Gastrocnemius medialis (tissue), 4 donors: ENCODE data around the gene TAF3. TPM values are rescaled to one million over a fixed set of nuclear protein-coding genes. Genes with fewer than 3 reads are reported as not detected.

Experiments used
- ATAC-seq, 2 donors: fragments of 150-250 bp; one replicate each; pipeline ENCODE4 v1.9.1; 2016
- DNase-seq, 2 donors: peaks; one replicate each; pipeline ENCODE4 v3.0.0-alpha.2; 2019
- H3K27ac ChIP-seq, 4 donors: fragments of 200-600 bp; sonication (generic); 1 replicate in 1 of 4; 2 replicates in 3 of 4; pipeline ENCODE4 v1.5.1; 2016 to 2018; ENCODE audit warnings: mild to moderate bottlenecking in 2 of 4, moderate library complexity in 1 of 4
- H3K27me3 ChIP-seq, 3 donors: fragments of 200-600 bp; sonication (generic) in 2 of 3; 1 replicate in 1 of 3; 2 replicates in 2 of 3; pipeline versions ENCODE4 v1.5.1 to v1.6.0; 2016 to 2019; ENCODE audit warnings: mild to moderate bottlenecking in 1 of 3, moderate library complexity in 1 of 3
- H3K36me3 ChIP-seq, 2 donors: fragments of 200-600 bp; sonication (generic) in 1 of 2; one replicate each; pipeline ENCODE4 v1.5.1; 2017 to 2018
- H3K4me1 ChIP-seq, 2 donors: fragments of 200-600 bp; sonication (generic) in 1 of 2; one replicate each; pipeline ENCODE4 v1.5.1; 2016 to 2017; ENCODE audit warnings: mild to moderate bottlenecking in 2 of 2
- H3K4me3 ChIP-seq, 4 donors: fragments of 200-600 bp; sonication (generic) in 3 of 4; 1 replicate in 1 of 4; 2 replicates in 3 of 4; pipeline ENCODE4 v1.5.1; 2016 to 2019; ENCODE audit warnings: mild to moderate bottlenecking in 2 of 4
- H3K9me3 ChIP-seq, 3 donors: fragments of 200-600 bp; sonication (generic) in 2 of 3; 1 replicate in 1 of 3; 2 replicates in 2 of 3; pipeline ENCODE4 v1.5.1; 2016 to 2019
- POLR2A ChIP-seq, 2 donors: fragments of 450-650 bp; IDR thresholded peaks; one replicate each; pipeline ENCODE4 v1.6.1; 2017; ENCODE audit warnings: antibody characterized with exemption in 2 of 2, mild to moderate bottlenecking in 2 of 2, moderate library complexity in 2 of 2
- in situ Hi-C, 4 donors: fragments of 200-750 bp; cut with MboI; loops; one replicate each; pipeline versions ENCODE4 v1.15.0 to v1.8.0; 2017; ENCODE audit warnings: low sequenced_read_pairs in 4 of 4
- intact Hi-C: fragments of 100-400 bp; cut with DNase I; formaldehyde crosslinking; loops from one replicate; pipeline ENCODE4 v1.15.1; 2023; ENCODE audit warnings: low total_unique reads
- total RNA-seq, 4 donors: library from RNA; depleted of rRNA; stranded (reverse); fragments of >200 nt; gene quantifications; one replicate each; pipeline versions ENCODE4 v1.1.0 to v1.2.3, GENCODE V29; 2016
- TF ChIP-seq, protein P1 (sequence below), 5 experiments: fragments of 450-650 bp in 3 of 5; fragments of 200-600 bp in 2 of 5; sonication (generic) in 2 of 5; IDR thresholded peaks in 4 of 5; conservative IDR thresholded peaks in 1 of 5; 1 replicate in 4 of 5; 2 replicates in 1 of 5; pipeline ENCODE4 v1.5.1; 2016 to 2019; ENCODE audit warnings: antibody characterized with exemption in 5 of 5, mild to moderate bottlenecking in 3 of 5, moderate library complexity in 3 of 5

The TAF3 gene
- total RNA-seq, 4 donors from 2014 or later, result 5.0 to 14.8 (median 9.6) TPM

DNA sequence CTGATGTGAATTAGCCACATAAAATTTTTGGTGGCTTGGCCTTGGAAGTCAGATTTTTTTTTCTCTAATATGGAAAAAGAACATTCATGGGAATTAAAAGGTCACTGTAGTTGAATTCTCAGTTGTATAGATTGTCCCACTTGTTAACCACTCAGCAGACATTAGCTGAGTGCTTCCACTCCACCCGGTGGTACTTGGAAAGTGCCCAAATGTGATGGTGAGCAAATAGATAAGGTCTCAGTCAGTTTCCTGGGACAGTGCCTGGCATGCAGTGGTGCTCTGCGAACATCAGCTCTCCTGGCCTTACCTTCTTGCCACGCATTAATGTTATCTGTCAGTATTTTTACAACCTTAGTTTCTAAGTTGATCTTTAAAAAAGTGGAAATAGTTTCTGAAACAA is 28.9 kb upstream of the TAF3 start:
- no peaks in the 10 kb centered on the region for H3K36me3 ChIP-seq
- ATAC-seq, result no peak
- peaks cover 62 to 64% of the 10 kb centered on the region in 2 donors for H3K4me1 ChIP-seq
- DNase-seq, result peak in 1 of 2 donors; percentile 21
- H3K9me3 ChIP-seq, result no peaks in the 10 kb centered on the region
- peak overlapping the region; percentile 85 to 97 (median 94) for H3K27ac ChIP-seq
- intact Hi-C loops, result no loop called here
- H3K27me3 ChIP-seq, result no peaks in the 10 kb centered on the region
- H3K4me3 ChIP-seq, result peak overlapping the region; percentile 86 to 94 (median 92)
- in situ Hi-C loops, result no loop called here
- TF ChIP-seq, protein P1, sequence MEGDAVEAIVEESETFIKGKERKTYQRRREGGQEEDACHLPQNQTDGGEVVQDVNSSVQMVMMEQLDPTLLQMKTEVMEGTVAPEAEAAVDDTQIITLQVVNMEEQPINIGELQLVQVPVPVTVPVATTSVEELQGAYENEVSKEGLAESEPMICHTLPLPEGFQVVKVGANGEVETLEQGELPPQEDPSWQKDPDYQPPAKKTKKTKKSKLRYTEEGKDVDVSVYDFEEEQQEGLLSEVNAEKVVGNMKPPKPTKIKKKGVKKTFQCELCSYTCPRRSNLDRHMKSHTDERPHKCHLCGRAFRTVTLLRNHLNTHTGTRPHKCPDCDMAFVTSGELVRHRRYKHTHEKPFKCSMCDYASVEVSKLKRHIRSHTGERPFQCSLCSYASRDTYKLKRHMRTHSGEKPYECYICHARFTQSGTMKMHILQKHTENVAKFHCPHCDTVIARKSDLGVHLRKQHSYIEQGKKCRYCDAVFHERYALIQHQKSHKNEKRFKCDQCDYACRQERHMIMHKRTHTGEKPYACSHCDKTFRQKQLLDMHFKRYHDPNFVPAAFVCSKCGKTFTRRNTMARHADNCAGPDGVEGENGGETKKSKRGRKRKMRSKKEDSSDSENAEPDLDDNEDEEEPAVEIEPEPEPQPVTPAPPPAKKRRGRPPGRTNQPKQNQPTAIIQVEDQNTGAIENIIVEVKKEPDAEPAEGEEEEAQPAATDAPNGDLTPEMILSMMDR (IDR thresholded peaks at IDR 0.05 in 4 of 5, conservative IDR thresholded peaks at IDR 0.05 in 1 of 5), result no peak
- no peak for TF ChIP-seq POLR2A (IDR thresholded peaks at IDR 0.05)

DNA sequence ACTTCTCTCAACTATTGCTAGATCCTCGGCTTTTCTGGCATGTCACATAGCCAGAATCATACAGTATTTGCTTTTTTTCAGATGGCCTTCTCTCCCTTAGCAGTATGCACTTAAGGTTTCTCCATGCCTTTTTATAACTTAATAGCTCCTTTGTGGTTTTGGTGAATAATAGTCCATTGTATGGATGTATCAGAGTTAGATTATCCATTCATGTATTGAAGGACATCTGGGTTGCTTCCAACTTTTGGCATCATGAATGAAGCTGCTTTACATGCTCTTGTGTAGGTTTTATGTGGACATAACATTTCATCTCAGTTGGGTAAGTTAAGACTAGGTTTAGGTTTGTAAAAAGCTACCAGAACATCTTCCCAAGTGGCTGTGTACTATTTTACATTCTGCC is 25.8 kb upstream of the TAF3 start:
- no peak overlapping the region for H3K4me3 ChIP-seq
- DNase-seq, result no peak
- no peak for ATAC-seq
- peak overlapping the region in 1 of 4 donors; percentile 93 for H3K27ac ChIP-seq
- intact Hi-C loops, result no loop called here
- in situ Hi-C loops, result no loop called here
- peaks cover 0 to 7% of the 10 kb centered on the region in 2 donors for H3K36me3 ChIP-seq
- TF ChIP-seq POLR2A (IDR thresholded peaks at IDR 0.05), result no peak
- TF ChIP-seq, protein P1 (IDR thresholded peaks at IDR 0.05 in 4 of 5, conservative IDR thresholded peaks at IDR 0.05 in 1 of 5), result no peak
- H3K4me1 ChIP-seq, result peaks cover 78 to 82% of the 10 kb centered on the region in 2 donors
- H3K9me3 ChIP-seq, result no peaks in the 10 kb centered on the region
- no peaks in the 10 kb centered on the region for H3K27me3 ChIP-seq

DNA sequence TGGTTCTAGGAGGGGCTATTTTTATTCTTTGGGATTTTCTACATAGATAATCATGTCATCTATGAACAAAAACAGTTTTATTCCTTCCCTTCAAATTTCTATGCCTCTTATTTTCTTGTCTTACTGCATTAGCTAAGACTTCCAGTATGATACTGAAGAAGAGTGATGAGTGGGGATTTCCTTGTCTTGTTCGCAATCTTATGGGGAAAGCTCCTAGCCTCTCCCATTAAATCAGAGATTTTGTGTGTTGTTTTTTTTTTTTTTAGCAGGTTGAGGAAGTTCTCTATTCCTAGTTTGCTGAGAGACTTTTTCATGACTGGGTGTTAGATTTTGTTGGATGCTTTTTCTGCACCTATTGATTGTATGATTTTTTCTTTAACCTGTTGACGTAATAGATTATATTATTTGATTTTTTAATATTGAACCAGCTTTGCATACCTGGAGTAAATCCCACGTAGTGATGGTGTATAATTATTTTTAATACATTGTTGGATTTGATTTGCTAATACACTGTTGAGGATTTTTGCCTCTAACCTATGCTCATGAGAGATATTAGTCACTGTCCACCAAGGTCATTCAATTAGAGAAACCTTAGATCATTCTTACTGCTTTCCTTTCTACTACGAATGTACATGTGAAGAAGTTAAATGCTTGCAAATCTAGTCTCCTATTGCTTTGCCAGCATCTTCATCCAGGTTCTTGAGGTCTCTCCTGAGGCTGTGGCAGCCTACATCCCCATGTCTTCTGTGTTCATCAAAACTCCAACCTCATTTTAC is 23.9 kb upstream of the TAF3 start:
- ATAC-seq, result no peak
- Histone ChIP-seq H3K9me3 (no peaks in the 10 kb centered on the region), H3K27me3 (no peaks in the 10 kb centered on the region), H3K36me3 (peaks cover 0 to 21% of the 10 kb centered on the region in 2 donors), H3K4me3 (no peak overlapping the region), H3K4me1 (peaks cover 74 to 78% of the 10 kb centered on the region in 2 donors), H3K27ac (peak overlapping the region; percentile 39 to 93 (median 42))
- in situ Hi-C loops, result no loop called here
- no peak for TF ChIP-seq POLR2A (IDR thresholded peaks at IDR 0.05)
- no peak for DNase-seq
- intact Hi-C loops, result no loop called here

DNA sequence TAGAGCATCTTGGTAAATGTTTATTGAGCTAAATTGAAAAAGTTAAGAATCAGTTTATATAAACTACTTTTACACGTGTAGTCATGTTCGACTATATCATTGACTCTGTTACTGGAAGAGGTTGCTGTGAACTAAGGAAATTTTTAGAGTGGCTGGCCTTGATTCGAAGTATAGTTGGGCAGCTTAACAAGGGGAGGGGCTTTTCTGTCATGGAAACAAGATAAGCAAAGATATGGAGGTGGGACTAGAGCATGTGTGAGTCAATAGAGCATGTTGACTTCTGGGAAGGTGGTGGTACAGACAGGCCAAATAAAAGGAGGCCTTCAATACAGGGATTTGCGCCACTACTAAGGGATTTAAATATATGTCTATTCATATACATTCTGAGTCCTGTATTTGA is 22.7 kb upstream of the TAF3 start:
- DNase-seq, result no peak
- no peaks in the 10 kb centered on the region for H3K9me3 ChIP-seq
- ATAC-seq, result no peak
- TF ChIP-seq, protein P1 (IDR thresholded peaks at IDR 0.05 in 4 of 5, conservative IDR thresholded peaks at IDR 0.05 in 1 of 5), result no peak
- no peak for TF ChIP-seq POLR2A (IDR thresholded peaks at IDR 0.05)
- H3K27me3 ChIP-seq, result no peaks in the 10 kb centered on the region
- peaks cover 62 to 67% of the 10 kb centered on the region in 2 donors for H3K4me1 ChIP-seq
- H3K4me3 ChIP-seq, result no peak overlapping the region
- intact Hi-C loops (no loop called here), in situ Hi-C loops (no loop called here)
- H3K36me3 ChIP-seq, result peaks cover 0 to 30% of the 10 kb centered on the region in 2 donors
- peak overlapping the region; percentile 39 to 93 (median 42) for H3K27ac ChIP-seq

DNA sequence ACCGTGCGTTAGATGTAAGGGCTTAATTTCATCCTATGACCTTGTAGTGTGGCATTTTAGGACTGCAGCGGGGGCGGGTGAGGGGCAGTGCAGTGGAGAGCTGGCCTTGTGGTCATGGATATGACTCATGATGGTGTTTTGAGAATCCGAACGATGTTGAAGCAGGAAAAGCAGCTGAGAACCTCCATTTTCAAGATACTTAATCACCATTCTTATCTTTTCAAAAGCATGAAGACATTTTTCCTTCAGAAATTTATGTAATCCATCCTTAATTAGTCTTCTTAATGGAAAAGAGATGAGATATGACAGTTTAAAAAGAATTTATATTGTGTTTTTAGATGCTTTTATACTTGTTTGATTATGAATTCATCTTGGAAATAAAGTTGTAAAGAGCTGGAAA is 20.7 kb upstream of the TAF3 start:
- Histone ChIP-seq H3K36me3 (peaks cover 0 to 50% of the 10 kb centered on the region in 2 donors), H3K27ac (peak overlapping the region; percentile 53 to 78 (median 60)), H3K9me3 (no peaks in the 10 kb centered on the region), H3K4me1 (peaks cover 48 to 53% of the 10 kb centered on the region in 2 donors), H3K27me3 (no peaks in the 10 kb centered on the region), H3K4me3 (no peak overlapping the region)
- intact Hi-C loops, result no loop called here
- in situ Hi-C loops, result no loop called here
- ATAC-seq, result peak; percentile 88 to 91
- no peak for TF ChIP-seq POLR2A (IDR thresholded peaks at IDR 0.05)
- TF ChIP-seq, protein P1 (IDR thresholded peaks at IDR 0.05 in 4 of 5, conservative IDR thresholded peaks at IDR 0.05 in 1 of 5), result no peak
- peak in 1 of 2 donors; percentile 72 for DNase-seq
